ENCODE data around the gene HORMAD2. TPM values are rescaled to one million over a fixed set of nuclear protein-coding genes. Genes with fewer than 3 reads are reported as not detected.

HORMAD2 gene
- polyA plus RNA-seq, 1 experiment = not detected

DNA sequence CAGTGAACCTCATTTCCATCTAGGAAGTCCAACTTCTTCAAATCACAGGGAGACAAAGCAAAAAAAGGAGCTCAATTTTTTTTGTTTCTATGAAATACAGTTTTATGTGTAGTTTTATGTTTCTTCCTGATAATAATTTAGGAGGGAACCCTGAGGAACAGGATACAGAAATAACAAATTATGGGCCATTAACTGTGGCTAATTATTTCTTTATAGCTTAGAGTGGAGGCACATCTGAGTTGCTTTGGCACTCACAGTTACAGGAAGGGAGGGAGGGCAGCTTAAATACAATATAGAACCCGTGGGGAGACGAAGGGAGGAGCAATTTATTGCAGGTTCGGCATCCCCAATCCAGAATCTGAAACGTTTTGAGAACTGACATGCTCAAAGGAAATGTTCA is 37.1 kb upstream of the HORMAD2 start:
- TF ChIP-seq, protein P1, sequence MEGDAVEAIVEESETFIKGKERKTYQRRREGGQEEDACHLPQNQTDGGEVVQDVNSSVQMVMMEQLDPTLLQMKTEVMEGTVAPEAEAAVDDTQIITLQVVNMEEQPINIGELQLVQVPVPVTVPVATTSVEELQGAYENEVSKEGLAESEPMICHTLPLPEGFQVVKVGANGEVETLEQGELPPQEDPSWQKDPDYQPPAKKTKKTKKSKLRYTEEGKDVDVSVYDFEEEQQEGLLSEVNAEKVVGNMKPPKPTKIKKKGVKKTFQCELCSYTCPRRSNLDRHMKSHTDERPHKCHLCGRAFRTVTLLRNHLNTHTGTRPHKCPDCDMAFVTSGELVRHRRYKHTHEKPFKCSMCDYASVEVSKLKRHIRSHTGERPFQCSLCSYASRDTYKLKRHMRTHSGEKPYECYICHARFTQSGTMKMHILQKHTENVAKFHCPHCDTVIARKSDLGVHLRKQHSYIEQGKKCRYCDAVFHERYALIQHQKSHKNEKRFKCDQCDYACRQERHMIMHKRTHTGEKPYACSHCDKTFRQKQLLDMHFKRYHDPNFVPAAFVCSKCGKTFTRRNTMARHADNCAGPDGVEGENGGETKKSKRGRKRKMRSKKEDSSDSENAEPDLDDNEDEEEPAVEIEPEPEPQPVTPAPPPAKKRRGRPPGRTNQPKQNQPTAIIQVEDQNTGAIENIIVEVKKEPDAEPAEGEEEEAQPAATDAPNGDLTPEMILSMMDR (IDR thresholded peaks at IDR 0.05; ENCODE audit: insufficient read depth, low read depth, low read length) = no peak
- ChIA-PET POLR2A (no interaction called here), CTCF (no interaction called here)
- no peak overlapping the region for H3K4me3 ChIP-seq (ENCODE audit: low read depth, low read length)
- no peaks in the 10 kb centered on the region for H3K27me3 ChIP-seq (ENCODE audit: control insufficient read depth, insufficient read depth, low read length)
- DNase-seq (ENCODE audit: low read depth) = no peak
- no peaks in the 10 kb centered on the region for H3K36me3 ChIP-seq (ENCODE audit: control insufficient read depth, insufficient read depth, low read length)

DNA sequence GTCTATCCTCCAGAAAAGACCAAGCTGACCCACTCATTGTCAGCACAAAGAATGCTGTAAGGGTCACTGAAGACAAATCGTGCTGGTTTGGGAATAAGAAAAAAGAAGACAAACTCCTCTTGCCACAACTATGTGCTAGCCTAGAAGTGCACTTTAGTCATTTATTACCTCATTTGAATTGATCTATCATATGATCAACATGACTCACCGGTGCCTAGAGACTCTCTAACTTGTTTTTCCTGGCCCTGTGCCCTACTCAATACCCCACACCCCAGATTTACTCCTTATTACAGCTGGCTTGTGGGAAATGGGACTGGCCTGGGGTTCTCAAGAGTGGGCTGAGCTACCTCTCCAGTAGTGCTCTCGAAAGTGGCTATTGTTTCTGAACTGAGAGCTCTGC is 35.9 kb upstream of the HORMAD2 start:
- POLR2A ChIA-PET = interaction anchor here (0.6 kb wide), 1 partner anchor 193 kb away, joined by 16 read pairs; no protein-coding TSS in a partner anchor

DNA sequence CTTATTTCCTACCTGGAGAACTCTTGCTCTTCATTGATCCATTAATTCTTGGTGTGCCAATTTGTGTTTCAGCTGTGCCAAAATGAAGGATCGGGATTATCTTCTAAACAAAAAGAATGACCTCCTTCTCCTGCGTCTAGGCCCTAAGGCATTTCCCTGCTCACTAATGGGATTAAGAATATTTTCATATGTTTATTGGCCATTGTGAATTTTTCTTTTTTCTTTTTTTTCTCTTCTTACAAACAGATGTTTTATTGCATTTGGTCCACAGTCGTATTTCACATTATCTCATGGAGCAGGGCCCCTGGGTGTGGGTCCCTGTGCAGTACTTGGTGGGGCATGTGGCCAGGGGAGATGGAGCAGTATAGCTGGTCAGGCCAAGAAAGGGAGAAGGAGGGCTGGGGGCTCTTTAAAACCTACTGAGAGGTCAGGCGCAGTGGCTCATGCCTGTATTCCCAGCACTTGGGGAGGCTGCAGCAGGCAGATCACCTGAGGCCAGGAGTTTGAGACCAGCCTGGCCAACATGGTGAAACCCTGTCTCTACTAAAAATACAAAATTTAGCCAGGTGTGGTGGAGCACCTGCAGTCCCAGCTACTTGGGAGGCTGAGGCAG is 35.3 kb upstream of the HORMAD2 start:
- no peak overlapping the region for H3K4me3 ChIP-seq (ENCODE audit: low read depth, low read length)
- ChIA-PET CTCF (no interaction called here), POLR2A (interaction anchor here (0.6 kb wide), 1 partner anchor 194 kb away, joined by 16 read pairs; no protein-coding TSS in a partner anchor)
- no peak for DNase-seq (ENCODE audit: low read depth)
- no peaks in the 10 kb centered on the region for H3K27me3 ChIP-seq (ENCODE audit: control insufficient read depth, insufficient read depth, low read length)
- TF ChIP-seq, protein P1 (IDR thresholded peaks at IDR 0.05; ENCODE audit: insufficient read depth, low read depth, low read length) = no peak
- no peaks in the 10 kb centered on the region for H3K36me3 ChIP-seq (ENCODE audit: control insufficient read depth, insufficient read depth, low read length)

More for the DNA sequence above, 35.9 kb upstream of the HORMAD2 start:
- CTCF ChIA-PET = no interaction called here
- TF ChIP-seq, protein P1 (IDR thresholded peaks at IDR 0.05; ENCODE audit: insufficient read depth, low read depth, low read length) = no peak
- H3K36me3 ChIP-seq (ENCODE audit: control insufficient read depth, insufficient read depth, low read length) = no peaks in the 10 kb centered on the region
- H3K27me3 ChIP-seq (ENCODE audit: control insufficient read depth, insufficient read depth, low read length) = no peaks in the 10 kb centered on the region
- no peak overlapping the region for H3K4me3 ChIP-seq (ENCODE audit: low read depth, low read length)
- DNase-seq (ENCODE audit: low read depth) = peak; percentile 74

DNA sequence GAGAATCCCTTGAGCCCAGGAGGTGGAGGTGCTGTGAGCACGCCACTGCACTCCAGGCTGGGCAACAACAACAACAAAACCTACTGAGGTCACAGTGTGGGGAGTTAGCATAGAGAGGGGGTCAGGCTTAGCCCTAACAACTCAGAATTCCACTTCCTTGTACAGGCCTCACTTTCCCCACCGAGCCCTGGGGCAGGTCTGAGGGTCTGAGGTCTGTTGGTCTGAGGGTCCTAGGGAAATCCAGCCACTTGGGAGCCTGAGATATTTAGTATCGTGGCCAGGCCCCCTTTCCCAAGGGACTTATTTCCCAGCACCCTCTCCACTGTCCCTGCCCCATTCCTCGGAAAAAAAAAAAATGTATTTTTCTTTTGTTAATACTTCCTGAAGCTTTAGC is 34.8 kb upstream of the HORMAD2 start:
- ChIA-PET CTCF (no interaction called here), POLR2A (no interaction called here)
- Histone ChIP-seq H3K27me3 (ENCODE audit: control insufficient read depth, insufficient read depth, low read length) (no peaks in the 10 kb centered on the region), H3K36me3 (ENCODE audit: control insufficient read depth, insufficient read depth, low read length) (no peaks in the 10 kb centered on the region), H3K4me3 (ENCODE audit: low read depth, low read length) (no peak overlapping the region)
- TF ChIP-seq, protein P1 (IDR thresholded peaks at IDR 0.05; ENCODE audit: insufficient read depth, low read depth, low read length) = no peak
- DNase-seq (ENCODE audit: low read depth) = no peak

DNA sequence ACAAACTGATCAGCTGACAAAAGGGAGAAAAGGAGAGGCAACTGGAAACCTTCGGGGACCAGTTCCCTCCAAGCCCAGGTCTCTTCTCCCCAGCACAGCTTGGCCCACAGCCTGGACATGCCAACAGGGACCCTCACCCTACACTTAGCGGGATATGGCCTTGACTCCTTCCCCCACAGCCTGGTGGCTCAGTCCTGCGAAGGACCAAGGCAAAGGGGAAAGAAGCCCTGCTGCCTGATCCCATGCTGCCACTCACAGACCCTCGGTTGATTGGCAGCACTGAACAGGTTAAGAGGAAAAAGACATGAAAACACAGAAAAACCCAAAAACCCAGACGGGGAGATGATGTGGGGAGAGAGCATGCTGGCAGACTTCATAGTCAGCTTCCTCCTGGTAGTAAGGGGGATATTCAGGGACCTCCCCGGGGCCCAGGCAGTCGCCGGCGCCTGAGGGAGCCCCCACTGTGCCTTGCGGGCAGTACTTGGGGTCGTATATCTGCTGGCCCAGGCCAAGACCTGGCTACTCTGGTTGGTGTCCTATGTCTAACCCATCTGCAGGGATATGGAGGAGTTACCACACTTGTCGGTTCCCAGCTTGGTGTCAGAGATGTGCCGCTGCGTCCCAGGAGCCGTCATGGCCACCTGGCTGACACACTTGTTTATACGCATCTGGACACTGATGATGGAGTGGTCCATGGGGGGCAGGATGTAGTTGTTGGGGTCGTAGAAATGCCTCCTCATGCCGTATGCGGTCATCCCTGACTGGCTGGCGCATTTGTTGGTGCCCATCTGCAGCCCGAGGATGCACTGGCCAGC is 34.2 kb upstream of the HORMAD2 start:
- no peaks in the 10 kb centered on the region for H3K27me3 ChIP-seq (ENCODE audit: control insufficient read depth, insufficient read depth, low read length)
- H3K4me3 ChIP-seq (ENCODE audit: low read depth, low read length) = no peak overlapping the region
- no peaks in the 10 kb centered on the region for H3K36me3 ChIP-seq (ENCODE audit: control insufficient read depth, insufficient read depth, low read length)
- CTCF ChIA-PET = interaction anchor here (1.9 kb wide), 1 partner anchor 10 kb away, joined by 4 read pairs; no protein-coding TSS in a partner anchor
- TF ChIP-seq, protein P1 (IDR thresholded peaks at IDR 0.05; ENCODE audit: insufficient read depth, low read depth, low read length) = no peak
- POLR2A ChIA-PET = no interaction called here
- no peak for DNase-seq (ENCODE audit: low read depth)
